Activated CD4-positive, alpha-beta T cell treated with anti-CD3 and anti-CD28 coated beads, Interleukin-2, amount 50 U/mL, for 4 hours (primary cell): ENCODE measurements around the gene TAF3.

ENCODE experiments used
- DNase-seq, 2 experiments: peaks; one replicate each; pipeline ENCODE4 v3.0.0-alpha.2; 2020

The TAF3 gene

DNA sequence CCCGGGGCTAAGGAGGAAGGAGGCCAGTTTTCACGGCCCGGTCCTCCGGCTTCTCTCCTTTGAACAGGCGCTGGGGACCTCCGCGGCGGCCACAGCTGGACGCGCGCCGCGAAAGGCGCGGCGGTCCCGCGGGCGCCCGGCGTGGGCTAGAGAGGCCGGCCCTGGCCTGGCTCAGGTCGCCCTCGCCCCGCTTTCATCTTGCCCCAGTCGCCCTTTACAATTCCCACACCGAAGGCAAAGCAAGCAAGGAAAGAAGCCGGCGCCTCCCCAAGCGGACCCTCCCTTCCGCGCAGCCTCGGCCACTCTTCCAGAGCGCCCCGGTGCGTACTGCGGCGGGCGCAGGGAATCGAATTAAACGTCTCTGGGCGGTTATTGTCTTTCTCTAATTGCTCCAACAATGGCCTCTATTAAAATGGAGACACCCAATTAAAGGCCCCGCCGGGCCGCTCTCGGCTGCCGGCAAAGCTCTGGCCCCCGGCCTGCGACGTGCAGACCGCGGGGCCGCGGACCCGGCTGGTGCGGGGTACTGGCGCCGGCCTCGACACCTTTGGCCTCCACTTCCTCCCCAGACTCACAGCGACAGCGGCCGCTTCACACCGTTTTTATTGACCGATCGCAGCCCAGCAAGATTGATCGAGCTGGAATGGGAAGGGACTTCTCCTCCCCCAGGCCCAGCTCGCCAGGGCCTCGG, 231.7 kb downstream of the TAF3 start:
- DNase-seq: no peak

DNA sequence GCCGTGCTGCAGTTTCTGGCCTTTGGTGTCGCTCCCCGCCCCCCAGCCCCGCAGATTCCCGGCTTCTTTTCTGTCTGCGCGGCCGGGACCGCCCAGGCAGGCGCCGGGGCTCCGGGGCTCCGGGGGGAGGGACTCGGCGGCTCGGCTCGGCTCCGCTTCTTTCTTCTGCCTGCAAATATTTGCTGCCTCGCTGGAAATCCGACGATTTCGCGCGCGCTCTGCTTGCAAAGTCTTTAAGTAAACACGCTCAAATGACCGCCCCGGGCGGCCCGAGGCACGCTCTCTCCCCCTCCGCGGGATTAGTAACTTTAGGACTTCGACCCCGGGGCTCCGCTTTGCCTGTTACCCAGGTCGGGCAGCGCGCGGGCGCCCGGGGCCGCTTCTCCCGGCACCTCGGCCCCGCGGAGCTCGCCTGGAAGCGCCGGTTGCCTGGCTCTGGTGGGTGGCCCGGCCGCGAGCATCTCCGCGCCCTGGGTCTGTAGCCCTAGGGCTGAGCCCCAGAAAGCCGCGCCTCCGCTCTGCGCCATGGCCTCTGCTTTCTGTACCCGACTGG, 232.3 kb downstream of the TAF3 start:
- no peak for DNase-seq

DNA sequence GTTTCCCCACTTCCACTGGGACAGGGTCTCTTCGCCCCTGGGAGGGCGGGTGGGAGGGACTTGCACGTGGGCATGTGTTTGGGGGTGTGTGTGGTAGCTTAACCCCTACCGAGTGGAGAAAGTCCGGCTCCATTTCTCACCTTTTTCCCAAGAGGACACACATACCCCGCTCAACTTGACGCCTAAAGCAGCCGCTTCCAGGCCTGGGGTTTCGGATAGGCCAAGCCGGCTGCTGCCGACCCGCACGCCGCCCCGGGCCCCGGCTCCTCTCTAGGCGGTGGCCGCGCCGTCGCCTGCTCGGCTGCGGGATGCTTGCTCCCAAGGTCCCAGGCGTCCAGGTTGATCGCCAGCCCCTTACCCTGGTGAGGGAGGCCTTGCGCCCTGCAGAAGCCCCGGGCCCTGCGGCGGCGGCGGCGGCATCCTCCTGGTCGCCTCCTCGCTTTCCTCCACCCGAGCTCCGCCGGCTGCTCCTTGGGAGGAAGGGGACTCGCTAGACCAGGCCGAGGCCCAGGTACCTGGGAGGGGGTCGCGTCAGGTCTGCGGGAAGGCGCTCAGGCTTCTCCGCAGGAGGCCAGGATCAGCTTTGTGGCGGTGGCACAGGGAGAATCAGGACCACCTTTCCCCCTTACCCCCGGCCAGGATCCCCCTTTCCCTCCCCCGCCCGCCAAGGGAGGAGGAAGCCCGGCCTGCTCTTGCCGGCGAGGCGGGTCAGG, 233.0 kb downstream of the TAF3 start:
- no peak for DNase-seq

DNA sequence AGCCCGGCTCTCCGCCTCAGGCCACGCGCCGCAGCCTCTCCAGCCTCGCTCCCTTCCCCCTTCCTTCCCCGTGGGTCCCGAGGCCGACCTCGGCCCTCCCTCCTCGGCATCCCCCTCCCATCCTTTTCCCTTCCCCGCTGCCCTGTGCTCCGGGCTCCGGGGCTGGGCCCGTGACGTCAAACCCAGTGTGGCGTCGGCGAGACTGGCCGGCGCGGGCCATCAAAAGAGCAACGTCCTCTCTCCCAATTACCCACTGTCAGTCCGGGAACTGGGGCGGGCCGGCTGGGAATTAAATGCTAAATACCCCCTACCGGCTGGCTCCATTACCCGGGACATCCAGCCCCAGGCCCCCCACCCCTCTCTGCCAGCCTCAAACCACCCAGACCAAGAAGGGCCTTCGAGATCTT, 233.5 kb downstream of the TAF3 start:
- no peak for DNase-seq

DNA sequence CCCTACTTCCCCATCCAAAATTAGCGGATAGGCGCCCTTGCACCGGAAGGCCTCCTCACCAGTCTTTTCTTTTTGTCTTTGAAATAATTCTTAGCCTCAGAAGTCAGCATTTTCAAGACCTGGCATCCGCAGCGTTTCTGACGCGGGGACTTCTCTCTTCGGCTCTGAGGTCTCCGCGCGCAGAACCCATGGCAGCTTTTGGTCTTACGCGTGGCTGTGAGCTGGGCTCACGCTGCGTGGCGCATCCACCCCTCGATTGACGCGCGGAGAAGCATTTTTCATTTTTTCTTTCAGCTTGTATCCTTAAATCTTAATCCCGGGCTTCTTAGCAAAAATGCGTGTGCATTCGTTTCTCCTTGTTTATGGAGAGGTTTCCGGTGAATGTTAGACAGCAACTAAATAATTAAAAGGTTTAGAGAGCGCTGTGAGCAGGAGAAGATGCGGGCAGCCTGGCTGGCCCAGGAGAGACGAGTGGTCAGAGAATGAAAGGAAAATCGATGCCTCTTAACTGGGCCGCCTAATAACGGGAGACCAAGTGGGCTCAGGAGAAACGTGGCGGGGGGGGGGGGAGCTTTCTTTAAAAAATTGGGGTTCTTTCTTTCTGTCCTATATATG, 234.1 kb downstream of the TAF3 start:
- no peak for DNase-seq

GRCh38 chr10:8052956-8053445, 234.7 kb downstream of the TAF3 start:
- DNase-seq: no peak

DNA sequence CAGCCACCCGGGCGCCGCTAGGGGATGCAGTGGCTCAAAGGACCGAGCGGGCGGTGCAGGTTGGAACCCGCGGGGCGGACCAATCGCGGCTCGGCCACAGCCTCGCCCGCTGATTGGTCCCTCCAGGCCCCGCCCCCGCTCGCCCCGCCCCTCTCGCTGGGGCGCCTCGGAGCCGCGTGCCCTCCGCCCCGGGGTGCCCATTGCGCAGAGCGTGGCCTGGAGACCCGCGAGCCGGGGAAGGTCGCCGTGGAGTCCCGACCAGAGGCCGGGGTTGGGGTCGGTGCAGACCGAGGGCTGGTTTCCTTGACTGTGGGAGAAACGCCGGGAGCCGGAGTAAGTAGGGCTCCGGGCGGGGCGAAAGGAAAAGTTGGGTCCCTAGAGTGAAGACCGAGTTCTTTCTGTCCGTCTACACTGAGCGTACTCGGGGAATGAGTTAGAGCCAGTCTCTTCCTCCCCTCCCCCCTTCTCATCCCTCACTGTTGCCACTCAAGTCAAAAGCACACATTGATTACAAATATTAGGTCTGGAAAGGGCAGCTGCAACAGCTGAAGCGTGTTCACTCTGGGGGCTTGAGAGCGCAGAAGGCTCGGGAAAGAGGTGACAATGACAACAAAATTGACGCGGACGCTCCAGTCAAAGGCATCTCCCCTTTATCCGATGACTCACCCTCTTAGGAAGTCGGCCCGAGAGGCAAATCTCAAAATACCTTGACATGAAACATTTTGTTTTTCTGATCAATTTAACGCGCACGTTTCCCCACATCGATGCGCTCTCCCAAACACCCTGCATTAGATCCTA, 235.3 kb downstream of the TAF3 start:
- peak; percentile 94 for DNase-seq

DNA sequence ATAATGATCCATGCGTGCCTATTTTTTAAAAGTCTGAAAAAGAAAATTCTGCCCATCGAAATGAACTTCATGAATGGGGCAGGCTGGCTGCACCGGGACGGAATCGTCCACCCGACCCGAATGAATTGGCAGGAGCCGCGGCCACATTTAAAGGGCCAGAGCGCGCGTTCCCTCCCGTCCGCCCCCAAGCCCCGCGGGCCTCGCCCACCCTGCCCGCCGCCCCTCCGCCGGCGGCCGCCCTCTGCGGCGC, 235.9 kb downstream of the TAF3 start:
- no peak for DNase-seq

GRCh38 chr10:8054494-8055407, 236.4 kb downstream of the TAF3 start, which contains the start of gene GATA3:
GATA3 (plus strand) TSS chr10:8054688; CDS start chr10:8055656, 968 bp downstream.
- peak; percentile 72 to 77 for DNase-seq

GRCh38 chr10:8055420-8056349, 237.4 kb downstream of the TAF3 start:
- DNase-seq: no peak

DNA sequence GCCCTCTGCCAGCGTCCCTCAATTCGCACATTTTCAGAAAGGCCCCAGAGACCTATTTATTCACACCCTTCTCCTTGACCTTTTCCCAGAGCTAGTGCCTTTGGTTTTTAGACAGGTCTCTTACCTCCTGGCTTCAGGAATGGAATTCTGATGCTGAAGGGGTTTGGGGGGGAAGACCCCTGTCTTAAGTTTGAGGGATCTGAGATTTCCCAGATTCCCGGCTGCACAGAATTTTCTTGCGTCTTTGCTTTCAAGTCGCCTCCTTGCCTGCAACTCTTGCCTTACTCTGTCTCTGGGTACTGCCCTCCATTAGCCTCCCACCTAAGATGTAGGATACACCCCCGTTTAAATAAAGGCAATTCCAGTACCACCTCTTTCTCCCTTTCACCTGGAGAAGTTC, 238.1 kb downstream of the TAF3 start:
- DNase-seq: no peak

GRCh38 chr10:8056871-8057331, 238.6 kb downstream of the TAF3 start:
- DNase-seq: peak in 1 of 2 experiments; percentile 45

DNA sequence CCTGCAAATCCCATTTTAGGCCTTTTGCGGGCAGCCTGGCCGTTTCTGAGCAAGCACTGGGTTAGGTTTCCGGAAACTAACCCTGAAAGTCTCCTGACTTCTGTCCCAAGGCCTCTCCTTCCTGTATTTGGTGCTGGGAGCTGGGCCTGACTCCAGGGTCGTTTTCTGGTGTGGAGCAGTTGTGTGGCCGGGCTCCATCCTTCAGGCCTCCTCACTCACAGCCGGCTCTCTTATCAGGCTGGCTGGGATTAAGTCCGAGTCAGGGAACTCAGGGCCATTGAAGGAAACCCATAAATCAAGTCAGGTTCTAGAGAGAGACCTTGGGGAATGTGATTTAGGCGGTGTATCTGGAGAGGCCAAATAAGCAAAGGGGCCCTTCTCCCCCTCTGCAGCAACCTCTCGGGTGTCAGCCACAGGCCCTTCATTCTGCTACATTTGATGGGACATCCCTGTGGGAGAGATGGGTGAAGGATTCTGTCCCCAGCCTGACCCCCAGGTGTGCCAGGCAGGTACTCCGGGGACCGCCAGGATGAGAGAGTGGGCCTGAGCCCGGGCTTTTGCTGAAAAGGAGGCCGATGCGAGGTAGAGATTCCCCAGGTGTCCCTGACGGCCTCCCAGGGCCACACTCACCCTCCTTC, 239.4 kb downstream of the TAF3 start:
- DNase-seq: no peak

DNA sequence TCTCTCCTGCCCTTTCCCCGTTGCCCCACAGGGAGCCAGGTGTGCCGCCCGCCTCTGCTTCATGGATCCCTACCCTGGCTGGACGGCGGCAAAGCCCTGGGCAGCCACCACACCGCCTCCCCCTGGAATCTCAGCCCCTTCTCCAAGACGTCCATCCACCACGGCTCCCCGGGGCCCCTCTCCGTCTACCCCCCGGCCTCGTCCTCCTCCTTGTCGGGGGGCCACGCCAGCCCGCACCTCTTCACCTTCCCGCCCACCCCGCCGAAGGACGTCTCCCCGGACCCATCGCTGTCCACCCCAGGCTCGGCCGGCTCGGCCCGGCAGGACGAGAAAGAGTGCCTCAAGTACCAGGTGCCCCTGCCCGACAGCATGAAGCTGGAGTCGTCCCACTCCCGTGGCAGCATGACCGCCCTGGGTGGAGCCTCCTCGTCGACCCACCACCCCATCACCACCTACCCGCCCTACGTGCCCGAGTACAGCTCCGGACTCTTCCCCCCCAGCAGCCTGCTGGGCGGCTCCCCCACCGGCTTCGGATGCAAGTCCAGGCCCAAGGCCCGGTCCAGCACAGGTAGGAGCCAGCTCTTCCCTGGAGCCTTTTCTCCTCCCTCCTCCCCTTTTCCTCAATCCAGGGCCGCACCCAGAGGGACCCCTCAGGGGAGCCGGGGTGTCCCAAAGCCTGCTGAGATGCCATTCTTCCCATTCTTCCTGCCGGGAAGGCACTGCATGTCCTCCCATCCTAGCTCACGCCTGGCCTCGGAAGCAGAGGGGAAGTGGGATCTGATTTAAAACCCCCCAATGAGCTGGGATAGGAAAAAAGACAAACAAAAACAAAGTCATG, 240.2 kb downstream of the TAF3 start:
- no peak for DNase-seq

- no peak for DNase-seq
Observed at GRCh38 chr10:8059191-8059936, 241.1 kb downstream of the TAF3 start.

DNA sequence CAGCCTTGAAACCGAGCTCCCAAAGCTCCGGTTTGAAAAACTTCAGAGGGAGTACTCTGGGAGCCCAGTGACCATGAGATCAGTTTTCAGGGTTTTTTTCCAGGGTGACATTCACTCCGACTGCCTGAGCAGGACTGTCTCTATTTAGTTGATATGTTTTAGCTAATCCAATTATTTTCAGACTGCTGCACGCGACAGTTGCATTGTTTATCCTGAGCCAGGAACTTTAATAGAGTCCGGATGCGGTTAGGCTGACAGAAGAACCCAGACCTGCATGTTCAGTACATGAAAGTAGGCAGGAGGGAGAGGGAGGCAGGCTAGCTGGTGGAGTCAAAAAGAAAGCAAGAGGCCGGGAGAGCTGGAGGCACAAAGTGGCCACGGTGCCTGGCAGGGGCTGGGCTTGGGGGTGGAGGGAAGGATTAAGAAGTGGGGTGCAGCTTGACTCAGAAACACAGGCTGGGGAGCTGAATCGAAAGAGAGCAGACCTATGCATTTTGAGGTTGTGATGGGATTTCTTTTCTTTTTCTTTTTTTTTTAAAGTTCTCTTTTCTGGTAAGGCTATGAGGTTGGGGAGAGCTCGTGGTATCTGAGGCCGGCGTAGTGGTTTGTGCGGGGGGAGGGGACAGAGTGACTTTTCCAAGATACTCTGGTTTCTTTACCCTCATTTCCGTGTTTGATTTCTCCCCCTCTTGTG, 241.9 kb downstream of the TAF3 start:
- no peak for DNase-seq

GRCh38 chr10:8060704-8061121, 242.4 kb downstream of the TAF3 start:
- DNase-seq: no peak
